ENCODE data around the gene DISP3.

DISP3 gene

GRCh38 chr1:11581445-11581991 lies 102.6 kb downstream of the DISP3 start:
- no peak for TF ChIP-seq CTCF (IDR thresholded peaks at IDR 0.05; ENCODE audit: extremely low read depth, missing control alignments)
- DNase-seq (ENCODE audit: low spot score) = no peak

DNA sequence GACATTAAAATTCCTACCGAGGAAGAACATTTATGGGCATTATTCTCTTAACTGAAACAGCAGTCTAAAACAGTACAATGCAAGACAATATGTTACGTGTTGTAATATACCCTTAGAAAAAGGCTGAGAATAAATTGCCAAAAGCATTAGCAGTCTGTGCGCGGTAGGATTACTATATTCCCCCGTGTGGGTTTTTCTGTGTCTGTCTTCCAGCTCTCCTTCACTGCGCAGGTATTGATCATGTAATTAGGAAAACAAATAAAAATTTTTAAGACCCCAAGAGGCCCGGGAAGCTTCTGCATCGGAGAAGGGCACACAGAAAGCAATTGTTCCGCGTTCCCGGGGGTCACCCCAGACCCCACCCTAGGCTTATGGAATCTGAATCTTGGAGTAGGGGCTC lies 106.4 kb downstream of the DISP3 start:
- no peak for DNase-seq (ENCODE audit: low spot score)
- no peak for TF ChIP-seq CTCF (IDR thresholded peaks at IDR 0.05; ENCODE audit: extremely low read depth, missing control alignments)
